GM12874 (cell line): ENCODE results near the gene RAD51AP1.

Source experiments
- TF ChIP-seq, protein P1 (sequence below): IDR thresholded peaks from 2 replicates; pipeline ENCODE4 v1.5.1; 2011; ENCODE audit warnings: low read depth, mild to moderate bottlenecking, control low read depth, low read length, moderate library complexity; ENCODE audit not compliant: insufficient read depth

Gene RAD51AP1

GRCh38 chr12:4506430-4506829 lies 32.3 kb upstream of the RAD51AP1 start:
- TF ChIP-seq, protein P1, sequence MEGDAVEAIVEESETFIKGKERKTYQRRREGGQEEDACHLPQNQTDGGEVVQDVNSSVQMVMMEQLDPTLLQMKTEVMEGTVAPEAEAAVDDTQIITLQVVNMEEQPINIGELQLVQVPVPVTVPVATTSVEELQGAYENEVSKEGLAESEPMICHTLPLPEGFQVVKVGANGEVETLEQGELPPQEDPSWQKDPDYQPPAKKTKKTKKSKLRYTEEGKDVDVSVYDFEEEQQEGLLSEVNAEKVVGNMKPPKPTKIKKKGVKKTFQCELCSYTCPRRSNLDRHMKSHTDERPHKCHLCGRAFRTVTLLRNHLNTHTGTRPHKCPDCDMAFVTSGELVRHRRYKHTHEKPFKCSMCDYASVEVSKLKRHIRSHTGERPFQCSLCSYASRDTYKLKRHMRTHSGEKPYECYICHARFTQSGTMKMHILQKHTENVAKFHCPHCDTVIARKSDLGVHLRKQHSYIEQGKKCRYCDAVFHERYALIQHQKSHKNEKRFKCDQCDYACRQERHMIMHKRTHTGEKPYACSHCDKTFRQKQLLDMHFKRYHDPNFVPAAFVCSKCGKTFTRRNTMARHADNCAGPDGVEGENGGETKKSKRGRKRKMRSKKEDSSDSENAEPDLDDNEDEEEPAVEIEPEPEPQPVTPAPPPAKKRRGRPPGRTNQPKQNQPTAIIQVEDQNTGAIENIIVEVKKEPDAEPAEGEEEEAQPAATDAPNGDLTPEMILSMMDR = no peak

DNA sequence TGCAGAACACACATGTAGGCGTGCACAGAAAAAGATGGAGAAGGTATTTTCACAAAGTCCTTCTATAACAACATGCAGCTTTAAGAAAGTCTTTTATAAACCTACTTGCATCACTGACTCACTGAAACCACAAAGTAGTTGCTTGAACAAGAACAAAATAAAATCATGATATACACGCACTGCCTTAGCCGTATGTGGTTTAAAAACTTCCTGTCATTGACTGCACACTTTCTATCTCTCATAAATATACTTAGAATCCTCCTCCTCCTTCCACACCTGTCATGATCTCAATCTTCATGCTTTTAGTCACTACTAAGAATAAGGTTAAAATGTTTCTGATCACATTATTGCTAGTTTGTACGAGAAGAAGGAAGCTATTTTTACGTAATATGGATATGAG lies 31.8 kb upstream of the RAD51AP1 start:
- TF ChIP-seq, protein P1 = no peak

DNA sequence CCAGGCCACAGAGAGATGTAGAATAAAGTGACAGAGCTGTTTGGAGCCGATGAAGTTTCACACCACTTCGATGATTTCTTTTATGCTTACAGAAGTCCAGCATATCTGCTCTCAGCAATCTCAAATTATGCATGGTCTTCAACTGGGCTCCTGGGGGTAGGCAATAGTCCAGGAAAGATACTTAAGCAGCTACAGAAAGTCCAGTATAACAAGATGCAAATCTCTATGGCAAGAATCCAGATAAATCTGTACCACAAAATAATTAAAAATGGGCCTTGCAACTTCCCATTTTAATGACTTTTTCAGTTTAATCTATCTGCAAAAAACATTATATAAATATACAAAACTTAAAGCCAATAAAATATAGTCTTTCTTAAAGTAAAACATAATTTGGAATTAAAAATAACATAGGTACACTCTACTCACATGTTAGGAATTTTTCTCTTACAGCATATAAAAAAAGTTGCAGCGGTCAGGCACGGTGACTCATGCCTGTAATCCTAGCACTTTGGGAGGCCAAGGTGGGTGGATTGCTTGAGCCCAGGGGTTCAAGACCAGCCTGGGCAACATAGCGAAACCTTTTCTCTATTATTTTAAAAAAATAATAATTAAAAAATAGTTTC lies 20.5 kb upstream of the RAD51AP1 start:
- TF ChIP-seq, protein P1 = no peak

- TF ChIP-seq, protein P1 = no peak
Observed at GRCh38 chr12:4526923-4527546, 11.7 kb upstream of the RAD51AP1 start.

- TF ChIP-seq, protein P1 = no peak
Observed at GRCh38 chr12:4530160-4530559, 8.5 kb upstream of the RAD51AP1 start.

DNA sequence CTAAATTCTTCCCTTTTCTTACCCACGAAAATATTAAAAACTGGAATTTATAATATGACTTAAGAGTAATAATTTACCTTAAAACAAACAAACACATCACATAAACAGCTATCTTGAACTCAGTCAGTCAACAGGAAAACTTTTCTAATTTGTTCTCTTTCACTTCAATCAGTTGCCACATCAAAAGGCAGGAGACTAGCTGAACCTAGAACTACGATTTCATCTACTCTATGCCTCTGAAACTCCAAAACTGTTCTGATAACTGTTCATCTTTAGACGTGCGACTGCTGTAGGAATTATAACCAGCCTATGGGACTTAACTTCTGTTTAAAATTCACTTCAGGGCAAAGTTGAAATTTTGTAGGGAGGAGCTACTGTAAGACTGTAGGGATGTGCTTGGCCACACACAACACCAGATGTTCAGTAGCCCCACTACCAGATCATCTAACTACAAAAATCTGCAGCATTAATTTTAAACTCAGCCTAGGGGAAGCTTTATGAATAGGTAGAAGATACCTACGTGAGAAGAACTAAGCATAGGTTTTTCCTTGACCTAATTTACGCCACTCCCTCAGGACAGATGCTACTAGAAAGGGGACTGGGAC lies 7.6 kb upstream of the RAD51AP1 start:
- TF ChIP-seq, protein P1 = no peak

GRCh38 chr12:4535092-4535491 lies 3.6 kb upstream of the RAD51AP1 start:
- TF ChIP-seq, protein P1 = no peak
